Endothelial cell of umbilical vein (primary cell): ENCODE results near the gene AHI1. TPM values are rescaled to one million over a fixed set of nuclear protein-coding genes. Genes with fewer than 3 reads are reported as not detected.

Experiments
- BruUV-seq: library from RNA; stranded (reverse); fragments of 400-500 nt; replicated peaks from 2 replicates; lab custom pipeline; 2021; lab: Mats Ljungman, UMichigan
- CTCF ChIA-PET: fragments of 300-600, 350-600 bp; sonication (Branson Sonifier 250); formaldehyde crosslinking; loops from one replicate; lab custom pipeline; 2021; ENCODE audit warnings: antibody characterized with exemption, inconsistent platforms; lab: Charles Lee
- POLR2A ChIA-PET: fragments of 300-600, 350-600 bp; sonication (Branson Sonifier 250); formaldehyde crosslinking; loops from one replicate; lab custom pipeline; 2021; ENCODE audit warnings: antibody characterized with exemption, inconsistent platforms; lab: Charles Lee
- DNase-seq: peaks from one replicate; pipeline ENCODE4 v3.0.0-alpha.2; 2011; ENCODE audit warnings: low read depth, low spot score
- FAIRE-seq: peaks from 2 replicates; lab custom pipeline; 2011; peaks lifted over from hg19 to GRCh38; lab: Jason Lieb, UNC
- H2AFZ ChIP-seq: 2 replicates; pipeline ENCODE4 v1.6.0; 2012; ENCODE audit warnings: low read depth, low read length, control low read depth, inconsistent platforms
- H3K27ac ChIP-seq: 2 replicates; pipeline ENCODE4 v1.5.1; 2011; ENCODE audit warnings: low read depth, mild to moderate bottlenecking, control low read depth, low read length, moderate library complexity; ENCODE audit not compliant: insufficient read depth
- H3K27me3 ChIP-seq, 2 experiments: 2 replicates each; pipeline versions ENCODE4 v1.6.0 to v1.6.1; 2011; ENCODE audit warnings: low read length in 2 of 2, mixed read lengths in 1 of 2; ENCODE audit not compliant: control insufficient read depth in 2 of 2, insufficient read depth in 2 of 2
- H3K36me3 ChIP-seq, 2 experiments: 2 replicates in 1 of 2; 3 replicates in 1 of 2; pipeline ENCODE4 v1.5.1; 2011; ENCODE audit warnings: low read length in 2 of 2, mild to moderate bottlenecking in 1 of 2, moderate library complexity in 1 of 2; ENCODE audit not compliant: control insufficient read depth in 2 of 2, insufficient read depth in 2 of 2; ENCODE audit errors: extremely low read depth in 1 of 2
- H3K4me1 ChIP-seq: 3 replicates; pipeline ENCODE4 v1.5.1; 2011; ENCODE audit warnings: mild to moderate bottlenecking, low read length; ENCODE audit not compliant: control insufficient read depth, insufficient read depth; ENCODE audit errors: extremely low read depth
- H3K4me2 ChIP-seq: 2 replicates; pipeline ENCODE4 v1.6.1; 2011; ENCODE audit warnings: low read length, control low read depth, mixed read lengths; ENCODE audit not compliant: insufficient read depth
- H3K4me3 ChIP-seq, 3 experiments: fragments of 200-600 bp in 1 of 3; sonication (generic), shearing (Covaris generic) in 1 of 3; replicated peaks in 1 of 3; 2 replicates each; pipeline ENCODE4 v1.5.1; 2011 to 2016; ENCODE audit warnings: control low read depth in 3 of 3, low read length in 3 of 3, mild to moderate bottlenecking in 2 of 3, inconsistent platforms in 1 of 3, low read depth in 1 of 3, moderate library complexity in 1 of 3; ENCODE audit not compliant: insufficient read depth in 1 of 3
- H3K79me2 ChIP-seq: 2 replicates; pipeline ENCODE4 v1.6.0; 2012; ENCODE audit warnings: low read length, inconsistent platforms; ENCODE audit not compliant: control insufficient read depth, insufficient read depth
- H3K9ac ChIP-seq: replicated peaks from 2 replicates; pipeline ENCODE3; 2011; ENCODE audit warnings: low read length, control low read depth; ENCODE audit not compliant: insufficient read depth; ENCODE audit errors: extremely low read depth
- H3K9me1 ChIP-seq: replicated peaks from 3 replicates; pipeline ENCODE4 v1.6.0; 2011; ENCODE audit warnings: mild to moderate bottlenecking, low read length; ENCODE audit not compliant: control insufficient read depth, insufficient read depth; ENCODE audit errors: extremely low read depth
- H3K9me3 ChIP-seq: replicated peaks from 2 replicates; pipeline ENCODE4 v1.5.1; 2012; ENCODE audit warnings: low read length, inconsistent platforms; ENCODE audit not compliant: control insufficient read depth, insufficient read depth
- H4K20me1 ChIP-seq: replicated peaks from 2 replicates; pipeline ENCODE3; 2011; ENCODE audit warnings: mild to moderate bottlenecking, low read length; ENCODE audit not compliant: control insufficient read depth, insufficient read depth; ENCODE audit errors: extremely low read depth
- EZH2 ChIP-seq: IDR thresholded peaks from 2 replicates; pipeline ENCODE4 v1.6.1; 2012; ENCODE audit warnings: borderline replicate concordance, low read depth, mild to moderate bottlenecking, moderate library complexity, low read length, inconsistent platforms; ENCODE audit not compliant: severe bottlenecking
- FOS ChIP-seq: IDR thresholded peaks from 2 replicates; pipeline ENCODE4 v1.6.1; 2011; ENCODE audit warnings: mild to moderate bottlenecking, low read length, moderate library complexity, borderline replicate concordance; ENCODE audit not compliant: insufficient read depth
- GATA2 ChIP-seq: IDR thresholded peaks from 2 replicates; pipeline ENCODE4 v1.7.0; 2011; ENCODE audit warnings: low read depth, mild to moderate bottlenecking, moderate library complexity, mixed read lengths, low read length; ENCODE audit not compliant: insufficient read length, insufficient read depth
- JUN ChIP-seq: IDR thresholded peaks from 2 replicates; pipeline ENCODE4 v1.6.1; 2011; ENCODE audit warnings: borderline replicate concordance, low read depth; ENCODE audit not compliant: insufficient read length, insufficient read depth
- MAX ChIP-seq: IDR thresholded peaks from 2 replicates; pipeline ENCODE4 v1.6.1; 2011; ENCODE audit not compliant: insufficient read depth, insufficient read length
- MYC ChIP-seq: IDR thresholded peaks from one replicate; pipeline ENCODE4 v1.6.1; 2011; ENCODE audit warnings: mild to moderate bottlenecking, low read depth, low read length
- POLR2A ChIP-seq: IDR thresholded peaks from 2 replicates; pipeline ENCODE4 v1.6.1; 2012; ENCODE audit warnings: low read depth, mild to moderate bottlenecking, control low read depth, low read length
- POLR2AphosphoS5 ChIP-seq: IDR thresholded peaks from 2 replicates; pipeline ENCODE4 v1.6.1; 2012; ENCODE audit warnings: low read depth, mild to moderate bottlenecking, control low read depth, low read length, moderate library complexity; ENCODE audit not compliant: insufficient read depth
- dilution Hi-C: fragments of 300-500 bp; cut with MboI; formaldehyde crosslinking; loops from one replicate; pipeline ENCODE4 v1.15.0; 2019; ENCODE audit warnings: low sequenced_read_pairs; ENCODE audit not compliant: extremely low pct_ligation_motif_present
- intact Hi-C: fragments of 100-400 bp; cut with micrococcal nuclease; formaldehyde crosslinking; loops from one replicate; pipeline ENCODE4 v1.10.0; 2022
- polyA plus RNA-seq, 4 experiments: library from polyadenylated mRNA; depleted of rRNA in 3 of 4; stranded (reverse) in 3 of 4; unstranded in 1 of 4; fragments of >200 nt; gene quantifications; 2 replicates each; pipeline versions ENCODE4 v1.2.1 to v1.2.3, GENCODE V29; 2011 to 2012; ENCODE audit warnings: missing spikeins in 1 of 4
- total RNA-seq: library from RNA; stranded (reverse); gene quantifications from 2 replicates; pipeline ENCODE4 v1.2.3, GENCODE V29; 2021
- TF ChIP-seq, protein P1 (sequence below), 2 donors: IDR thresholded peaks; 1 replicate in 1 of 2; 2 replicates in 1 of 2; pipeline ENCODE4 v1.5.1; 2011; ENCODE audit warnings: low read length in 2 of 2, mild to moderate bottlenecking in 2 of 2, moderate library complexity in 2 of 2, control low read depth in 1 of 2, inconsistent platforms in 1 of 2, low read depth in 1 of 2; ENCODE audit not compliant: insufficient read depth in 1 of 2; ENCODE audit errors: extremely low read depth in 1 of 2

AHI1 gene
- total and polyA plus RNA-seq, 2 donors (not counting 3 experiments of a cell fraction or from before 2014, with no cell fraction given) = 5.1 to 20.7 TPM

DNA sequence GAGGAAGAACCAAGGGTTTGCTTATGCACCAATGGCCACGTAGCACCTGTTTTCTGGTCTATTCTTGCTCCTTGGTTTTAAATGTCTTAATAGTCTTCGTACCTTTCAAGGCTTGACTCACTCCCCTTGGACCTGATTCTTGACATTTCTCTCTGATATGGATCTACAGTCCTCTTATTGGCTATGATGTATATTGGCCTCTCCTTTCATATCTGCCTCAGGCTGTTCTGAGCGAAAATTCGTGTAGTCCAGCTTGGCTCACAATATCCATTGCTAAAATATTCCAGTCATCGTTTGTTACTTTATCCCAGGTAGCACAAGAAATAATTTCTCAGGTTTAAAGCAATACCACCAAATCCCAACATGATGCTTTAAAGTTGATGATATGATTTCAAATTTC is 256.8 kb downstream of the AHI1 start:
- H3K36me3 ChIP-seq = no peaks in the 10 kb centered on the region
- DNase-seq = no peak
- no peaks in the 10 kb centered on the region for H3K4me1 ChIP-seq
- dilution Hi-C loops = no loop called here
- H3K27me3 ChIP-seq = peaks cover 3% of the 10 kb centered on the region in 2 experiments
- no peak overlapping the region for H3K4me3 ChIP-seq
- no peaks in the 10 kb centered on the region for H3K9me3 ChIP-seq
- BruUV-seq = no TSS peak
- no peak for TF ChIP-seq EZH2
- no peak for TF ChIP-seq MYC
- TF ChIP-seq, protein P1, sequence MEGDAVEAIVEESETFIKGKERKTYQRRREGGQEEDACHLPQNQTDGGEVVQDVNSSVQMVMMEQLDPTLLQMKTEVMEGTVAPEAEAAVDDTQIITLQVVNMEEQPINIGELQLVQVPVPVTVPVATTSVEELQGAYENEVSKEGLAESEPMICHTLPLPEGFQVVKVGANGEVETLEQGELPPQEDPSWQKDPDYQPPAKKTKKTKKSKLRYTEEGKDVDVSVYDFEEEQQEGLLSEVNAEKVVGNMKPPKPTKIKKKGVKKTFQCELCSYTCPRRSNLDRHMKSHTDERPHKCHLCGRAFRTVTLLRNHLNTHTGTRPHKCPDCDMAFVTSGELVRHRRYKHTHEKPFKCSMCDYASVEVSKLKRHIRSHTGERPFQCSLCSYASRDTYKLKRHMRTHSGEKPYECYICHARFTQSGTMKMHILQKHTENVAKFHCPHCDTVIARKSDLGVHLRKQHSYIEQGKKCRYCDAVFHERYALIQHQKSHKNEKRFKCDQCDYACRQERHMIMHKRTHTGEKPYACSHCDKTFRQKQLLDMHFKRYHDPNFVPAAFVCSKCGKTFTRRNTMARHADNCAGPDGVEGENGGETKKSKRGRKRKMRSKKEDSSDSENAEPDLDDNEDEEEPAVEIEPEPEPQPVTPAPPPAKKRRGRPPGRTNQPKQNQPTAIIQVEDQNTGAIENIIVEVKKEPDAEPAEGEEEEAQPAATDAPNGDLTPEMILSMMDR (IDR thresholded peaks at IDR 0.05; ENCODE audit: extremely low read depth in 1 of 2, insufficient read depth in 1 of 2, low read depth in 1 of 2, low read length in 2 of 2) = no peak
- TF ChIP-seq POLR2AphosphoS5 = no peak
- TF ChIP-seq MAX = no peak
- TF ChIP-seq GATA2 = no peak
- no peak for TF ChIP-seq POLR2A
- no peak for TF ChIP-seq FOS
- no peak for TF ChIP-seq JUN
- H3K9ac ChIP-seq = no peak overlapping the region
- POLR2A ChIA-PET = no interaction called here
- no peaks in the 10 kb centered on the region for H3K79me2 ChIP-seq
- H3K9me1 ChIP-seq = no peaks in the 10 kb centered on the region
- no peak overlapping the region for H3K4me2 ChIP-seq
- intact Hi-C loops = no loop called here
- CTCF ChIA-PET = no interaction called here
- no peak for FAIRE-seq
- H3K27ac ChIP-seq = no peak overlapping the region
- no peaks in the 10 kb centered on the region for H4K20me1 ChIP-seq
- H2AFZ ChIP-seq = no peak overlapping the region
